CD4-positive, CD25-positive, alpha-beta regulatory T cell (primary cell): ENCODE measurements around the gene CD69. TPM values are rescaled to one million over a fixed set of nuclear protein-coding genes. Genes with fewer than 3 reads are reported as not detected.

Experiments
- ATAC-seq, 2 donors: fragments of 150-1000 bp; cut with Tn5 transposase; one replicate each; pipeline ENCODE4 v1.10.0; 2021; ENCODE audit warnings: low read depth in 2 of 2, moderate number of reproducible peaks in 2 of 2, moderate library complexity in 1 of 2
- DNase-seq, 3 donors: peaks; one replicate each; pipeline versions ENCODE4 v3.0.0 to v3.0.0-alpha.2; 2012 to 2022; ENCODE audit warnings: mixed read lengths in 1 of 3
- H3K27ac ChIP-seq: one replicate; pipeline ENCODE4 v1.7.0; 2013; ENCODE audit warnings: mild to moderate bottlenecking, low read length; ENCODE audit not compliant: insufficient read depth, poor library complexity, severe bottlenecking
- H3K27me3 ChIP-seq: one replicate; pipeline ENCODE4 v1.7.0; 2013; ENCODE audit warnings: low read length; ENCODE audit not compliant: control insufficient read depth, insufficient read depth
- H3K36me3 ChIP-seq: one replicate; pipeline ENCODE4 v1.7.0; 2013; ENCODE audit warnings: mild to moderate bottlenecking, low read length, moderate library complexity; ENCODE audit not compliant: control insufficient read depth, insufficient read depth
- H3K4me1 ChIP-seq: 2 replicates; pipeline ENCODE4 v1.7.0; 2013; ENCODE audit warnings: mild to moderate bottlenecking, low read length; ENCODE audit not compliant: insufficient read depth, control insufficient read depth, poor library complexity, severe bottlenecking
- H3K4me3 ChIP-seq: one replicate; pipeline ENCODE4 v1.7.0; 2013; ENCODE audit warnings: low read depth, mild to moderate bottlenecking, low read length, moderate library complexity
- H3K9me3 ChIP-seq, 2 experiments: 1 replicate in 1 of 2; 2 replicates in 1 of 2; pipeline ENCODE4 v1.7.0; 2013; ENCODE audit warnings: low read length in 2 of 2, mild to moderate bottlenecking in 1 of 2, moderate library complexity in 1 of 2; ENCODE audit not compliant: control insufficient read depth in 2 of 2
- H3K27ac Mint-ChIP-seq, 3 donors: one replicate each; pipeline ENCODE4 v1.8.0; 2020 to 2022; ENCODE audit warnings: mild to moderate bottlenecking in 3 of 3, mixed read lengths in 3 of 3, moderate library complexity in 2 of 3
- H3K27me3 Mint-ChIP-seq: one replicate; pipeline ENCODE4 v1.8.0; 2022; ENCODE audit warnings: mild to moderate bottlenecking, mixed read lengths
- H3K36me3 Mint-ChIP-seq: one replicate; pipeline ENCODE4 v1.8.0; 2020; ENCODE audit warnings: mixed read lengths
- H3K4me1 Mint-ChIP-seq, 4 donors: one replicate each; pipeline ENCODE4 v1.8.0; 2020 to 2022; ENCODE audit warnings: mixed read lengths in 4 of 4, mild to moderate bottlenecking in 1 of 4
- H3K4me3 Mint-ChIP-seq, 4 donors: one replicate each; pipeline ENCODE4 v1.8.0; 2020 to 2022; ENCODE audit warnings: mild to moderate bottlenecking in 4 of 4, mixed read lengths in 4 of 4, moderate library complexity in 3 of 4
- H3K9me3 Mint-ChIP-seq, 7 donors: one replicate each; pipeline ENCODE4 v1.8.0; 2020 to 2022; ENCODE audit warnings: mixed read lengths in 7 of 7, mild to moderate bottlenecking in 3 of 7, moderate library complexity in 2 of 7
- polyA plus RNA-seq, 4 donors: library from polyadenylated mRNA; unstranded; fragments of 300-500 nt; fragmentation: Illumina TruSeq; gene quantifications; one replicate each; pipeline ENCODE4 v1.2.3, GENCODE V29; 2021
- total RNA-seq: library from RNA; stranded (reverse); gene quantifications from one replicate; pipeline ENCODE4 v1.2.3, GENCODE V29; 2022

CD69 gene
- total and polyA plus RNA-seq, 5 donors from 2014 or later = 189 to 1,130 (median 252) TPM

GRCh38 chr12:9792185-9792900, 31.6 kb upstream of the CD69 start:
- no peak for ATAC-seq
- H3K4me3 ChIP-seq = no peak overlapping the region
- H3K27me3 Mint-ChIP-seq = peaks cover 9% of the 10 kb centered on the region
- no peak for DNase-seq
- H3K9me3 Mint-ChIP-seq = peaks cover 0 to 8% (median 0%) of the 10 kb centered on the region in 7 donors
- no peaks in the 10 kb centered on the region for H3K9me3 ChIP-seq
- H3K27ac Mint-ChIP-seq = no peak overlapping the region
- peaks cover 3% of the 10 kb centered on the region for H3K36me3 Mint-ChIP-seq
- H3K4me1 Mint-ChIP-seq = peaks cover 38 to 49% (median 42%) of the 10 kb centered on the region in 4 donors
- H3K36me3 ChIP-seq = no peaks in the 10 kb centered on the region
- H3K4me1 ChIP-seq = peaks cover 41% of the 10 kb centered on the region
- H3K27me3 ChIP-seq = no peaks in the 10 kb centered on the region
- no peak overlapping the region for H3K4me3 Mint-ChIP-seq
- H3K27ac ChIP-seq = no peak overlapping the region

- Mint-ChIP-seq H3K27ac (peak overlapping the region in 2 of 3 donors; percentile 50 to 84), H3K36me3 (peaks cover 3% of the 10 kb centered on the region), H3K27me3 (peaks cover 9% of the 10 kb centered on the region), H3K4me3 (no peak overlapping the region), H3K4me1 (peaks cover 0 to 9% (median 7%) of the 10 kb centered on the region in 4 donors), H3K9me3 (peaks cover 0 to 4% (median 0%) of the 10 kb centered on the region in 7 donors)
- ATAC-seq (no peak), DNase-seq (no peak)
- Histone ChIP-seq H3K4me1 (no peaks in the 10 kb centered on the region), H3K4me3 (no peak overlapping the region), H3K27ac (no peak overlapping the region), H3K9me3 (no peaks in the 10 kb centered on the region), H3K27me3 (no peaks in the 10 kb centered on the region), H3K36me3 (no peaks in the 10 kb centered on the region)
Observed at GRCh38 chr12:9786726-9787717, 26.3 kb upstream of the CD69 start.

GRCh38 chr12:9784816-9785215, 24.1 kb upstream of the CD69 start:
- ATAC-seq = no peak

GRCh38 chr12:9784326-9784725, 23.6 kb upstream of the CD69 start:
- H3K36me3 ChIP-seq = no peaks in the 10 kb centered on the region
- H3K27ac ChIP-seq = no peak overlapping the region
- no peaks in the 10 kb centered on the region for H3K36me3 Mint-ChIP-seq
- ATAC-seq (no peak), DNase-seq (no peak)
- peaks cover 0 to 2% (median 0%) of the 10 kb centered on the region in 7 donors for H3K9me3 Mint-ChIP-seq
- H3K4me3 Mint-ChIP-seq = no peak overlapping the region
- peaks cover 4 to 15% (median 8%) of the 10 kb centered on the region in 4 donors for H3K4me1 Mint-ChIP-seq
- H3K9me3 ChIP-seq = no peaks in the 10 kb centered on the region
- H3K27ac Mint-ChIP-seq = no peak overlapping the region
- H3K27me3 Mint-ChIP-seq = peaks cover 9% of the 10 kb centered on the region
- H3K27me3 ChIP-seq = no peaks in the 10 kb centered on the region
- no peaks in the 10 kb centered on the region for H3K4me1 ChIP-seq
- H3K4me3 ChIP-seq = no peak overlapping the region

More at GRCh38 chr12:9784816-9785215, 24.1 kb upstream of the CD69 start:
- Mint-ChIP-seq H3K4me1 (peaks cover 4 to 13% (median 6%) of the 10 kb centered on the region in 4 donors), H3K36me3 (no peaks in the 10 kb centered on the region), H3K4me3 (no peak overlapping the region), H3K27ac (no peak overlapping the region), H3K27me3 (peaks cover 9% of the 10 kb centered on the region), H3K9me3 (peaks cover 0 to 2% (median 0%) of the 10 kb centered on the region in 7 donors)
- Histone ChIP-seq H3K27ac (no peak overlapping the region), H3K36me3 (no peaks in the 10 kb centered on the region), H3K4me3 (no peak overlapping the region), H3K9me3 (no peaks in the 10 kb centered on the region), H3K4me1 (no peaks in the 10 kb centered on the region), H3K27me3 (no peaks in the 10 kb centered on the region)
- DNase-seq = no peak

GRCh38 chr12:9782547-9783382, 22.1 kb upstream of the CD69 start:
- peaks cover 4 to 24% (median 13%) of the 10 kb centered on the region in 4 donors for H3K4me1 Mint-ChIP-seq
- ATAC-seq (no peak), DNase-seq (no peak)

GRCh38 chr12:9781360-9781759, 20.7 kb upstream of the CD69 start:
- no peaks in the 10 kb centered on the region for H3K36me3 ChIP-seq
- no peaks in the 10 kb centered on the region for H3K27me3 Mint-ChIP-seq
- no peak overlapping the region for H3K4me3 ChIP-seq
- H3K36me3 Mint-ChIP-seq = no peaks in the 10 kb centered on the region
- peak overlapping the region in 2 of 3 donors; percentile 12 to 29 for H3K27ac Mint-ChIP-seq
- no peak for ATAC-seq
- H3K27me3 ChIP-seq = no peaks in the 10 kb centered on the region
- peak overlapping the region in 1 of 4 donors; percentile 15 for H3K4me3 Mint-ChIP-seq
- no peaks in the 10 kb centered on the region for H3K9me3 ChIP-seq
- H3K9me3 Mint-ChIP-seq = peaks cover 0 to 2% (median 0%) of the 10 kb centered on the region in 7 donors
- no peak overlapping the region for H3K27ac ChIP-seq
- DNase-seq = no peak
- H3K4me1 Mint-ChIP-seq = peaks cover 9 to 31% (median 16%) of the 10 kb centered on the region in 4 donors
- peaks cover 8% of the 10 kb centered on the region for H3K4me1 ChIP-seq

More at GRCh38 chr12:9782547-9783382, 22.1 kb upstream of the CD69 start:
- Mint-ChIP-seq H3K9me3 (peaks cover 0 to 2% (median 0%) of the 10 kb centered on the region in 7 donors), H3K27ac (peak overlapping the region in 1 of 3 donors; percentile 37), H3K27me3 (peaks cover 2% of the 10 kb centered on the region), H3K36me3 (no peaks in the 10 kb centered on the region), H3K4me3 (no peak overlapping the region)
- H3K4me1 ChIP-seq = no peaks in the 10 kb centered on the region
- no peaks in the 10 kb centered on the region for H3K27me3 ChIP-seq
- no peak overlapping the region for H3K4me3 ChIP-seq
- H3K9me3 ChIP-seq = no peaks in the 10 kb centered on the region
- no peaks in the 10 kb centered on the region for H3K36me3 ChIP-seq
- H3K27ac ChIP-seq = no peak overlapping the region

GRCh38 chr12:9779209-9779608, 18.5 kb upstream of the CD69 start:
- Mint-ChIP-seq H3K27ac (no peak overlapping the region), H3K9me3 (peaks cover 0 to 2% (median 0%) of the 10 kb centered on the region in 7 donors), H3K4me1 (peaks cover 15 to 50% (median 27%) of the 10 kb centered on the region in 4 donors), H3K4me3 (peak overlapping the region in 1 of 4 donors; percentile 51), H3K36me3 (no peaks in the 10 kb centered on the region), H3K27me3 (no peaks in the 10 kb centered on the region)
- H3K4me1 ChIP-seq = peaks cover 15% of the 10 kb centered on the region
- H3K36me3 ChIP-seq = no peaks in the 10 kb centered on the region
- H3K9me3 ChIP-seq = no peaks in the 10 kb centered on the region
- no peaks in the 10 kb centered on the region for H3K27me3 ChIP-seq
- H3K4me3 ChIP-seq = no peak overlapping the region
- ATAC-seq (no peak), DNase-seq (no peak)
- H3K27ac ChIP-seq = no peak overlapping the region
